HUES48 (cell line): ENCODE data around the gene SCUBE2.
"Not testable (repeated sequence)": the region's sequence is repeated elsewhere in the genome, so short reads cannot be mapped to it uniquely, and the experiment has no call there.

Experiments used
- H3K27ac ChIP-seq: one replicate; pipeline ENCODE4 v1.7.0; 2013; ENCODE audit warnings: low read depth, low read length, inconsistent platforms
- H3K27me3 ChIP-seq: 2 replicates; pipeline ENCODE4 v1.6.1; 2013; ENCODE audit warnings: mild to moderate bottlenecking, low read length; ENCODE audit not compliant: control insufficient read depth, insufficient read depth
- H3K36me3 ChIP-seq: 2 replicates; pipeline ENCODE4 v1.6.1; 2013; ENCODE audit warnings: low read length; ENCODE audit not compliant: control insufficient read depth, insufficient read depth
- H3K4me1 ChIP-seq: 2 replicates; pipeline ENCODE4 v1.6.1; 2013; ENCODE audit warnings: mild to moderate bottlenecking, low read length; ENCODE audit not compliant: control insufficient read depth, insufficient read depth
- H3K4me3 ChIP-seq: 2 replicates; pipeline ENCODE4 v1.5.1; 2013; ENCODE audit warnings: mild to moderate bottlenecking, low read depth, low read length
- H3K9ac ChIP-seq: 2 replicates; pipeline ENCODE4 v1.6.1; 2013; ENCODE audit warnings: mild to moderate bottlenecking, low read depth, low read length, moderate library complexity
- H3K9me3 ChIP-seq: 2 replicates; pipeline ENCODE4 v1.6.1; 2013; ENCODE audit warnings: low read length; ENCODE audit not compliant: control insufficient read depth, insufficient read depth

SCUBE2 gene

GRCh38 chr11:9020916-9021315 is 70.5 kb downstream of the SCUBE2 start:
- Histone ChIP-seq H3K4me1 (no peaks in the 10 kb centered on the region), H3K9me3 (no peaks in the 10 kb centered on the region), H3K27ac (no peak overlapping the region), H3K4me3 (no peak overlapping the region), H3K27me3 (no peaks in the 10 kb centered on the region), H3K36me3 (no peaks in the 10 kb centered on the region), H3K9ac (no peak overlapping the region)

GRCh38 chr11:9019861-9020260 is 71.5 kb downstream of the SCUBE2 start:
- Histone ChIP-seq H3K9me3 (no peaks in the 10 kb centered on the region), H3K9ac (no peak overlapping the region), H3K27ac (no peak overlapping the region), H3K27me3 (no peaks in the 10 kb centered on the region), H3K4me1 (no peaks in the 10 kb centered on the region), H3K4me3 (no peak overlapping the region), H3K36me3 (no peaks in the 10 kb centered on the region)

GRCh38 chr11:9017773-9018172 is 73.6 kb downstream of the SCUBE2 start:
- Histone ChIP-seq H3K9ac (no peak overlapping the region), H3K36me3 (no peaks in the 10 kb centered on the region), H3K4me1 (no peaks in the 10 kb centered on the region), H3K27me3 (no peaks in the 10 kb centered on the region), H3K9me3 (no peaks in the 10 kb centered on the region), H3K4me3 (no peak overlapping the region), H3K27ac (no peak overlapping the region)

GRCh38 chr11:9016916-9017642 is 74.3 kb downstream of the SCUBE2 start:
- no peak overlapping the region for H3K4me3 ChIP-seq
- H3K36me3 ChIP-seq = no peaks in the 10 kb centered on the region
- H3K27ac ChIP-seq = no peak overlapping the region
- no peaks in the 10 kb centered on the region for H3K27me3 ChIP-seq
- no peaks in the 10 kb centered on the region for H3K9me3 ChIP-seq
- H3K4me1 ChIP-seq = no peaks in the 10 kb centered on the region
- no peak overlapping the region for H3K9ac ChIP-seq

- Histone ChIP-seq H3K27me3 (no peaks in the 10 kb centered on the region), H3K4me3 (no peak overlapping the region), H3K4me1 (no peaks in the 10 kb centered on the region), H3K9me3 (no peaks in the 10 kb centered on the region), H3K36me3 (no peaks in the 10 kb centered on the region), H3K9ac (no peak overlapping the region), H3K27ac (no peak overlapping the region)
These were observed 75.7 kb downstream of the SCUBE2 start for GRCh38 chr11:9015677-9016076.

- H3K9ac ChIP-seq = no peak overlapping the region
- H3K27me3 ChIP-seq = no peaks in the 10 kb centered on the region
- no peaks in the 10 kb centered on the region for H3K4me1 ChIP-seq
- H3K9me3 ChIP-seq = no peaks in the 10 kb centered on the region
- H3K4me3 ChIP-seq = no peak overlapping the region
- H3K36me3 ChIP-seq = no peaks in the 10 kb centered on the region
- H3K27ac ChIP-seq = no peak overlapping the region
These were observed 76.6 kb downstream of the SCUBE2 start for GRCh38 chr11:9014826-9015225.

GRCh38 chr11:9013373-9013772 is 78.0 kb downstream of the SCUBE2 start:
- Histone ChIP-seq H3K36me3 (no peaks in the 10 kb centered on the region), H3K27me3 (no peaks in the 10 kb centered on the region), H3K9ac (no peak overlapping the region), H3K9me3 (no peaks in the 10 kb centered on the region), H3K4me1 (no peaks in the 10 kb centered on the region), H3K27ac (no peak overlapping the region), H3K4me3 (no peak overlapping the region)

GRCh38 chr11:9009538-9009937 is 81.9 kb downstream of the SCUBE2 start:
- not testable (repeated sequence) for H3K9ac ChIP-seq, H3K4me1 ChIP-seq, H3K36me3 ChIP-seq, H3K4me3 ChIP-seq, H3K9me3 ChIP-seq, H3K27ac ChIP-seq
- peaks cover 27% of the 10 kb centered on the region for H3K27me3 ChIP-seq

- H3K4me1 ChIP-seq = no peaks in the 10 kb centered on the region
- H3K9ac ChIP-seq = no peak overlapping the region
- H3K9me3 ChIP-seq = no peaks in the 10 kb centered on the region
- no peak overlapping the region for H3K27ac ChIP-seq
- H3K27me3 ChIP-seq = peaks cover 35% of the 10 kb centered on the region
- H3K36me3 ChIP-seq = no peaks in the 10 kb centered on the region
- no peak overlapping the region for H3K4me3 ChIP-seq
These were observed 82.7 kb downstream of the SCUBE2 start for GRCh38 chr11:9008661-9009060.

- Histone ChIP-seq H3K4me1 (peaks cover 1% of the 10 kb centered on the region; the same call in 1 of the 2 replicates), H3K9me3 (no peaks in the 10 kb centered on the region), H3K27me3 (peaks cover 41% of the 10 kb centered on the region), H3K27ac (no peak overlapping the region), H3K36me3 (no peaks in the 10 kb centered on the region), H3K4me3 (no peak overlapping the region), H3K9ac (no peak overlapping the region)
These were observed 83.3 kb downstream of the SCUBE2 start for GRCh38 chr11:9008011-9008550.

GRCh38 chr11:9005087-9005486 is 86.3 kb downstream of the SCUBE2 start:
- Histone ChIP-seq H3K4me1 (peaks cover 6% of the 10 kb centered on the region; the same call in 1 of the 2 replicates), H3K4me3 (no peak overlapping the region), H3K9ac (no peak overlapping the region), H3K36me3 (no peaks in the 10 kb centered on the region), H3K9me3 (no peaks in the 10 kb centered on the region), H3K27ac (no peak overlapping the region), H3K27me3 (peaks cover 65% of the 10 kb centered on the region)
